Uterus (tissue), 4 donors: Measurements from ENCODE around the gene ACAP3. TPM values are rescaled to one million over a fixed set of nuclear protein-coding genes. Genes with fewer than 3 reads are reported as not detected.

ENCODE experiments used
- DNase-seq, 2 donors: peaks; one replicate each; pipeline ENCODE4 v3.0.0-alpha.2; 2019 to 2020
- H3K27ac ChIP-seq, 2 donors: fragments of 200-600 bp; sonication (generic); 1 replicate in 1 of 2; 2 replicates in 1 of 2; pipeline ENCODE4 v1.5.1; 2016 to 2018
- H3K27me3 ChIP-seq, 2 donors: fragments of 200-600 bp; sonication (generic); one replicate each; pipeline ENCODE4 v1.5.1; 2018 to 2019; ENCODE audit warnings: control low read depth in 1 of 2
- H3K36me3 ChIP-seq, 2 donors: fragments of 200-600 bp; sonication (generic); one replicate each; pipeline ENCODE4 v1.5.1; 2019; ENCODE audit warnings: control low read depth in 1 of 2
- H3K4me1 ChIP-seq, 2 donors: fragments of 200-600 bp; sonication (generic); one replicate each; pipeline ENCODE4 v1.5.1; 2018 to 2019; ENCODE audit warnings: control low read depth in 1 of 2
- H3K4me3 ChIP-seq, 2 donors: fragments of 200-600 bp; sonication (generic); 1 replicate in 1 of 2; 2 replicates in 1 of 2; pipeline ENCODE4 v1.5.1; 2018 to 2019; ENCODE audit warnings: mild to moderate bottlenecking in 1 of 2
- H3K9me3 ChIP-seq, 2 donors: fragments of 200-600 bp; sonication (generic); one replicate each; pipeline ENCODE4 v1.5.1; 2019; ENCODE audit warnings: control low read depth in 1 of 2
- CTCF ChIP-seq, 4 experiments: fragments of 200-600 bp in 2 of 4; fragments of 450-650 bp in 2 of 4; sonication (generic) in 2 of 4; IDR thresholded peaks; one replicate each; pipeline ENCODE4 v1.5.1; 2016 to 2019; ENCODE audit warnings: antibody characterized with exemption in 4 of 4, mild to moderate bottlenecking in 2 of 4, moderate library complexity in 1 of 4
- POLR2A ChIP-seq, 2 donors: fragments of 450-650 bp; IDR thresholded peaks; one replicate each; pipeline ENCODE4 v1.6.1; 2016; ENCODE audit warnings: antibody characterized with exemption in 2 of 2, mild to moderate bottlenecking in 1 of 2, moderate library complexity in 1 of 2
- intact Hi-C: fragments of 100-400 bp; cut with DNase I; formaldehyde crosslinking; loops from one replicate; pipeline ENCODE4 v1.15.1; 2023; ENCODE audit warnings: low total_unique reads
- total RNA-seq, 4 donors: library from RNA; depleted of rRNA in 3 of 4; stranded (reverse); fragments of >200 nt in 3 of 4; gene quantifications; one replicate each; pipeline versions ENCODE4 v1.1.0 to v1.2.4, GENCODE V29; 2014 to 2023
- donor health status: DM: yes; HTN: yes; CAD: no.

The ACAP3 gene
- total RNA-seq, 4 donors from 2014 or later: 11.2 to 98.5 (median 44.0) TPM

GRCh38 chr1:1338278-1338677 is 30.5 kb upstream of the ACAP3 start:
- Histone ChIP-seq H3K36me3 (no peaks in the 10 kb centered on the region), H3K4me1 (no peaks in the 10 kb centered on the region), H3K27ac (no peak overlapping the region), H3K4me3 (no peak overlapping the region), H3K9me3 (no peaks in the 10 kb centered on the region), H3K27me3 (no peaks in the 10 kb centered on the region)
- intact Hi-C loops: no loop called here
- TF ChIP-seq CTCF (IDR thresholded peaks at IDR 0.05): no peak
- TF ChIP-seq POLR2A (IDR thresholded peaks at IDR 0.05): no peak
- no peak for DNase-seq

GRCh38 chr1:1337793-1338147 is 30.0 kb upstream of the ACAP3 start:
- no peak for DNase-seq
- TF ChIP-seq POLR2A (IDR thresholded peaks at IDR 0.05) (no peak), CTCF (IDR thresholded peaks at IDR 0.05) (no peak)
- no peaks in the 10 kb centered on the region for H3K36me3 ChIP-seq
- no peak overlapping the region for H3K4me3 ChIP-seq
- H3K9me3 ChIP-seq: no peaks in the 10 kb centered on the region
- no peak overlapping the region for H3K27ac ChIP-seq
- H3K27me3 ChIP-seq: no peaks in the 10 kb centered on the region
- intact Hi-C loops: no loop called here
- H3K4me1 ChIP-seq: no peaks in the 10 kb centered on the region

- no peaks in the 10 kb centered on the region for H3K27me3 ChIP-seq
- TF ChIP-seq CTCF (IDR thresholded peaks at IDR 0.05) (no peak), POLR2A (IDR thresholded peaks at IDR 0.05) (no peak)
- H3K27ac ChIP-seq: no peak overlapping the region
- intact Hi-C loops: no loop called here
- no peaks in the 10 kb centered on the region for H3K9me3 ChIP-seq
- no peaks in the 10 kb centered on the region for H3K36me3 ChIP-seq
- H3K4me3 ChIP-seq: no peak overlapping the region
- no peaks in the 10 kb centered on the region for H3K4me1 ChIP-seq
- no peak for DNase-seq
Observed at GRCh38 chr1:1336931-1337792, 29.4 kb upstream of the ACAP3 start.

GRCh38 chr1:1336446-1336845 is 28.7 kb upstream of the ACAP3 start:
- DNase-seq: no peak
- no peaks in the 10 kb centered on the region for H3K9me3 ChIP-seq
- H3K36me3 ChIP-seq: no peaks in the 10 kb centered on the region
- H3K4me3 ChIP-seq: no peak overlapping the region
- no peaks in the 10 kb centered on the region for H3K4me1 ChIP-seq
- no peak overlapping the region for H3K27ac ChIP-seq
- no peaks in the 10 kb centered on the region for H3K27me3 ChIP-seq
- no peak for TF ChIP-seq POLR2A (IDR thresholded peaks at IDR 0.05)
- no peak for TF ChIP-seq CTCF (IDR thresholded peaks at IDR 0.05)
- intact Hi-C loops: no loop called here

GRCh38 chr1:1335792-1336248 is 28.1 kb upstream of the ACAP3 start:
- no peaks in the 10 kb centered on the region for H3K4me1 ChIP-seq
- H3K36me3 ChIP-seq: no peaks in the 10 kb centered on the region
- no peak overlapping the region for H3K4me3 ChIP-seq
- TF ChIP-seq CTCF (IDR thresholded peaks at IDR 0.05) (no peak), POLR2A (IDR thresholded peaks at IDR 0.05) (no peak)
- H3K27ac ChIP-seq: no peak overlapping the region
- H3K9me3 ChIP-seq: no peaks in the 10 kb centered on the region
- H3K27me3 ChIP-seq: no peaks in the 10 kb centered on the region
- intact Hi-C loops: no loop called here
- no peak for DNase-seq
